Gastroesophageal sphincter (tissue), 4 donors: ENCODE results near the gene PSORS1C1. TPM values are rescaled to one million over a fixed set of nuclear protein-coding genes. Genes with fewer than 3 reads are reported as not detected.
A peak's percentile ranks its signal among the peaks of the same experiment; 100 is the strongest.

Source experiments
- ATAC-seq: fragments of 150-250 bp; one replicate; pipeline ENCODE4 v1.9.1; 2016; ENCODE audit warnings: mild to moderate bottlenecking, moderate library complexity
- H3K27ac ChIP-seq, 4 donors: fragments of 200-600 bp; sonication (generic) in 3 of 4; 1 replicate in 3 of 4; 2 replicates in 1 of 4; pipeline ENCODE4 v1.5.1; 2016 to 2019
- H3K27me3 ChIP-seq: fragments of 200-600 bp; sonication (generic); one replicate; pipeline ENCODE4 v1.5.1; 2019
- H3K36me3 ChIP-seq, 2 donors: fragments of 200-600 bp; sonication (generic); one replicate each; pipeline ENCODE4 v1.5.1; 2019; ENCODE audit warnings: control low read depth in 1 of 2
- H3K4me1 ChIP-seq, 3 donors: fragments of 200-600 bp; sonication (generic); 1 replicate in 2 of 3; 2 replicates in 1 of 3; pipeline ENCODE4 v1.5.1; 2016 to 2019; ENCODE audit warnings: control low read depth in 2 of 3
- H3K4me3 ChIP-seq, 2 donors: fragments of 200-600 bp; sonication (generic); one replicate each; pipeline ENCODE4 v1.5.1; 2019; ENCODE audit warnings: mild to moderate bottlenecking in 1 of 2, moderate library complexity in 1 of 2
- H3K9me3 ChIP-seq, 3 donors: fragments of 200-600 bp; sonication (generic); one replicate each; pipeline ENCODE4 v1.5.1; 2017 to 2019; ENCODE audit warnings: control low read depth in 2 of 3
- EP300 ChIP-seq: sonication (generic); formaldehyde crosslinking; IDR thresholded peaks from one replicate; pipeline ENCODE4 v1.6.1; 2017; ENCODE audit warnings: antibody characterized with exemption, mild to moderate bottlenecking
- POLR2A ChIP-seq, 2 donors: fragments of 450-650 bp; IDR thresholded peaks; one replicate each; pipeline ENCODE4 v1.6.1; 2017; ENCODE audit warnings: antibody characterized with exemption in 2 of 2, mild to moderate bottlenecking in 2 of 2, moderate library complexity in 1 of 2
- POLR2AphosphoS5 ChIP-seq: sonication (generic); formaldehyde crosslinking; IDR thresholded peaks from one replicate; pipeline ENCODE4 v1.6.1; 2017; ENCODE audit warnings: antibody characterized with exemption
- WGBS, 2 donors: methylation state at CpG; one replicate each; pipeline ENCODE4 v1.1.5; 2018; ENCODE audit warnings: low coverage in 1 of 2; 5-methylcytosine and 5-hydroxymethylcytosine counted together
- total RNA-seq, 4 donors: library from RNA; depleted of rRNA; stranded (reverse); fragments of >200 nt; gene quantifications; one replicate each; pipeline ENCODE4 v1.1.0, GENCODE V29; 2016
- TF ChIP-seq, protein P1 (sequence below), 4 experiments: fragments of 200-600 bp in 2 of 4; fragments of 450-650 bp in 2 of 4; sonication (generic) in 1 of 4; IDR thresholded peaks; one replicate each; pipeline ENCODE4 v1.5.1; 2017 to 2019; ENCODE audit warnings: antibody characterized with exemption in 4 of 4, mild to moderate bottlenecking in 2 of 4, moderate library complexity in 2 of 4

Gene PSORS1C1
- total RNA-seq, 4 donors from 2014 or later, result 0.12 to 7.8 (median 1.7) TPM

GRCh38 chr6:31142361-31142761 lies 27.8 kb downstream of the PSORS1C1 start:
- no peaks in the 10 kb centered on the region for H3K27me3 ChIP-seq
- no peak overlapping the region for H3K4me3 ChIP-seq
- no peak for TF ChIP-seq POLR2AphosphoS5
- ATAC-seq, result no peak
- 29 to 58% methylated on average over 1 of the region's 2 CpGs for WGBS, 2 donors
- H3K27ac ChIP-seq, result peak overlapping the region in 1 of 4 donors; percentile 19
- peaks cover 0 to 43% of the 10 kb centered on the region in 2 donors for H3K36me3 ChIP-seq
- H3K9me3 ChIP-seq, result no peaks in the 10 kb centered on the region
- H3K4me1 ChIP-seq, result peaks cover 0 to 23% (median 4%) of the 10 kb centered on the region in 3 donors

DNA sequence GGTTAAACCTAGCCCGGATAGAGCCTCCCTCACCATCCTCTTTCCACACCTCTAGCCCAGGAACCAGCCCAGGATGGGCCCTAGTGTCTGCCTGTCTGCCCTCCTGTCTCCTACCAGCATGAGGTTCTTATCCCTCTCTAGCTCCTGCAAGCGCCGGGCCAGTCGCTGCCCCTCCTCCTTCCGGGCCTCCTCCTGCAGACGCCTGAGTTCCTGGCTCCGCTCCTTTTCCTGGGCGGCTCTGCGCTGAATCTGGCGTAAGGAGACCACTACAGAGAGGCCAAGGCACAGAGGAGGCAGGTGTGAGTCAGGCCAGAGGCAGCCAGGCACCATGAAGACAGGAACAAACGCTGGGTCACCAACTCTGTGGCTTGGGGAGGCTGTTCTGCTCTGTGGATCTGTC lies 28.5 kb downstream of the PSORS1C1 start:
- TF ChIP-seq POLR2A (IDR thresholded peaks at IDR 0.05) (no peak), POLR2AphosphoS5 (peak; percentile 22)
- TF ChIP-seq, protein P1, sequence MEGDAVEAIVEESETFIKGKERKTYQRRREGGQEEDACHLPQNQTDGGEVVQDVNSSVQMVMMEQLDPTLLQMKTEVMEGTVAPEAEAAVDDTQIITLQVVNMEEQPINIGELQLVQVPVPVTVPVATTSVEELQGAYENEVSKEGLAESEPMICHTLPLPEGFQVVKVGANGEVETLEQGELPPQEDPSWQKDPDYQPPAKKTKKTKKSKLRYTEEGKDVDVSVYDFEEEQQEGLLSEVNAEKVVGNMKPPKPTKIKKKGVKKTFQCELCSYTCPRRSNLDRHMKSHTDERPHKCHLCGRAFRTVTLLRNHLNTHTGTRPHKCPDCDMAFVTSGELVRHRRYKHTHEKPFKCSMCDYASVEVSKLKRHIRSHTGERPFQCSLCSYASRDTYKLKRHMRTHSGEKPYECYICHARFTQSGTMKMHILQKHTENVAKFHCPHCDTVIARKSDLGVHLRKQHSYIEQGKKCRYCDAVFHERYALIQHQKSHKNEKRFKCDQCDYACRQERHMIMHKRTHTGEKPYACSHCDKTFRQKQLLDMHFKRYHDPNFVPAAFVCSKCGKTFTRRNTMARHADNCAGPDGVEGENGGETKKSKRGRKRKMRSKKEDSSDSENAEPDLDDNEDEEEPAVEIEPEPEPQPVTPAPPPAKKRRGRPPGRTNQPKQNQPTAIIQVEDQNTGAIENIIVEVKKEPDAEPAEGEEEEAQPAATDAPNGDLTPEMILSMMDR (IDR thresholded peaks at IDR 0.05), result no peak
- Histone ChIP-seq H3K36me3 (peaks cover 0 to 51% of the 10 kb centered on the region in 2 donors), H3K4me1 (peaks cover 0 to 16% (median 0%) of the 10 kb centered on the region in 3 donors), H3K4me3 (no peak overlapping the region), H3K27ac (peak overlapping the region in 2 of 4 donors; percentile 19 to 58), H3K9me3 (no peaks in the 10 kb centered on the region), H3K27me3 (no peaks in the 10 kb centered on the region)
- peak; percentile 83 for ATAC-seq
- no CpG with 5 or more reads among the region's 11 CpGs for WGBS, 2 donors

DNA sequence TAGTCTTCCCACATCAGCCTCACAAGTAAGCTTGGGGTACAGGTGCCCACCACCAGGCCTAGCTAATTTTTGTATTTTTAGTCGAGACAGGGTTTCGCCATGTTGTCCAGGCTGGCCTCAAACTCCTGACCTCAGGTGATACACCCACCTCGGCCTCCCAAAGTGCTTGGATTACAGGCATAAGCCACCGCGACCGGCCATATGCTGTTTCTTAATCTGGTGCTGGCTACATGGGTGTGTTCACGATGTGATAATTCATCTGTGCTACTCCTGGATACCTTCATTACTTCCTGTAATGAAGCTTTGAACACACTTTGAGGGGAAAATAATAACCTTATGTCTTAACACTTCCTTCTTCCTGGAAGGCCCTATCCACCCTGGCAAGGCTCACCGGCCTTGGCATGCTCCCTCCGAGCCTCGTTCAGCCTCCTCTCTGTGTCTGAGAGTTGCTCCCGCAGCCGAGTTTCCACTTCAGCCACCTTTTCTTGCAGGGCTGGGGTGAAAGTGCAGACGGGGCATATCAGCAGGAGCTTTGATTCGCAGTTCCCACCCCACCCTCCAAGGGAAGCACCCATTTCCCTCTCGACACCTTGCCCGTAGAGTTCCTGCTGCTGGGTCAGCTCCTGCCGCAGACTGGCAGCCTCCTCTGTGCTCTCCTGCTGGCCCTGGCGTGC lies 29.8 kb downstream of the PSORS1C1 start:
- Histone ChIP-seq H3K27ac (no peak overlapping the region), H3K27me3 (no peaks in the 10 kb centered on the region), H3K4me1 (peaks cover 0 to 16% (median 0%) of the 10 kb centered on the region in 3 donors), H3K36me3 (peaks cover 0 to 61% of the 10 kb centered on the region in 2 donors), H3K9me3 (no peaks in the 10 kb centered on the region), H3K4me3 (no peak overlapping the region)
- TF ChIP-seq, protein P1 (IDR thresholded peaks at IDR 0.05), result no peak
- no peak for TF ChIP-seq POLR2A (IDR thresholded peaks at IDR 0.05)
- no peak for TF ChIP-seq POLR2AphosphoS5
- TF ChIP-seq EP300, result no peak
- 88 to 98% methylated on average over 10 to 12 of the region's 18 CpGs for WGBS, 2 donors
- no peak for ATAC-seq

GRCh38 chr6:31144970-31145340 lies 30.4 kb downstream of the PSORS1C1 start:
- Histone ChIP-seq H3K4me3 (no peak overlapping the region), H3K4me1 (peaks cover 0 to 16% (median 0%) of the 10 kb centered on the region in 3 donors), H3K36me3 (peaks cover 0 to 66% of the 10 kb centered on the region in 2 donors), H3K9me3 (no peaks in the 10 kb centered on the region), H3K27me3 (no peaks in the 10 kb centered on the region), H3K27ac (no peak overlapping the region)
- WGBS, 2 donors, result no CpG with 5 or more reads among the region's 11 CpGs
- ATAC-seq, result no peak
- TF ChIP-seq POLR2AphosphoS5 (no peak), EP300 (no peak), POLR2A (IDR thresholded peaks at IDR 0.05) (no peak)
- TF ChIP-seq, protein P1 (IDR thresholded peaks at IDR 0.05), result no peak

DNA sequence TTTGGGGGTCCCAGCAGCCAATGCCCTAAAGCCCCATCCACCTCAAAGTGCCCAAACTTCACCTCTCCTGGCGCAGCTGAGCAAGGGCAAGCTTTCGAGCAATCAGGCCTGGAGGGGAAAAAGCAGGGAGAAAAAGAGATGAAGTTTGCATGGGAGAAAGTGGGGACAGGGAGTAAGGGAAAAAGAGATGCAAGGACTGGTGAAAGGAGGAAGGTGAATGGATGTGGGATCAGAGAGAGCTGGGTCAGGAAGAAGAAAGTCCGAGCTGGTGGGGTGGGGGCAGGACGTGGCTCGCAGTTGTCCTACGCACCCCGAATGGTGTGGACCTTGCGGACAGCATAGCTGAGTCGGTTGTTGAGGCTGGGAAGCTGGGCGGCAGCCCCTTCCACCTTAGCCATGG lies 30.8 kb downstream of the PSORS1C1 start:
- Histone ChIP-seq H3K36me3 (peaks cover 0 to 71% of the 10 kb centered on the region in 2 donors), H3K4me3 (no peak overlapping the region), H3K27ac (no peak overlapping the region), H3K4me1 (peaks cover 0 to 16% (median 0%) of the 10 kb centered on the region in 3 donors), H3K27me3 (no peaks in the 10 kb centered on the region), H3K9me3 (no peaks in the 10 kb centered on the region)
- no peak for TF ChIP-seq POLR2AphosphoS5
- TF ChIP-seq POLR2A (IDR thresholded peaks at IDR 0.05), result no peak
- TF ChIP-seq, protein P1 (IDR thresholded peaks at IDR 0.05), result no peak
- no peak for TF ChIP-seq EP300
- no peak for ATAC-seq
- 92% methylated on average over 6 to 8 of the region's 10 CpGs for WGBS, 2 donors
